ENCODE measurements around the gene POU5F1.

Gene POU5F1

GRCh38 chr6:31120151-31120915 is 50.1 kb downstream of the POU5F1 start, which contains the start of gene CDSN:
CDSN (minus strand) TSS chr6:31120446; CDS start chr6:31120419, 27 bp downstream.
- in situ Hi-C loops (cut with HindIII; ENCODE audit: low pct_unique_long_range_greater_than_20kb, low sequenced_read_pairs) = no loop called here
- DNase-seq (ENCODE audit: low read depth in 1 of 2, low spot score in 1 of 2) = no peak
- TF ChIP-seq JUND (IDR thresholded peaks at IDR 0.05; ENCODE audit: low read depth) = no peak

- no peak for DNase-seq (ENCODE audit: low read depth in 1 of 2, low spot score in 1 of 2)
- no peak for TF ChIP-seq JUND (IDR thresholded peaks at IDR 0.05; ENCODE audit: low read depth)
- in situ Hi-C loops (cut with HindIII; ENCODE audit: low pct_unique_long_range_greater_than_20kb, low sequenced_read_pairs) = no loop called here
Measured at GRCh38 chr6:31118178-31118577, 52.3 kb downstream of the POU5F1 start.

- in situ Hi-C loops (cut with HindIII; ENCODE audit: low pct_unique_long_range_greater_than_20kb, low sequenced_read_pairs) = no loop called here
- no peak for DNase-seq (ENCODE audit: low read depth in 1 of 2, low spot score in 1 of 2)
- no peak for TF ChIP-seq JUND (IDR thresholded peaks at IDR 0.05; ENCODE audit: low read depth)
Measured at GRCh38 chr6:31116661-31117385, 53.7 kb downstream of the POU5F1 start.

- no peak for DNase-seq (ENCODE audit: low read depth in 1 of 2, low spot score in 1 of 2)
- in situ Hi-C loops (cut with HindIII; ENCODE audit: low pct_unique_long_range_greater_than_20kb, low sequenced_read_pairs) = no loop called here
- no peak for TF ChIP-seq JUND (IDR thresholded peaks at IDR 0.05; ENCODE audit: low read depth)
Measured at GRCh38 chr6:31115941-31116560, 54.4 kb downstream of the POU5F1 start.

- DNase-seq (ENCODE audit: low read depth in 1 of 2, low spot score in 1 of 2) = peak in 1 of 2 experiments; percentile 85
- no peak for TF ChIP-seq JUND (IDR thresholded peaks at IDR 0.05; ENCODE audit: low read depth)
- in situ Hi-C loops (cut with HindIII; ENCODE audit: low pct_unique_long_range_greater_than_20kb, low sequenced_read_pairs) = no loop called here
Measured at GRCh38 chr6:31114970-31115849, 55.3 kb downstream of the POU5F1 start.

GRCh38 chr6:31114541-31114878 is 56.0 kb downstream of the POU5F1 start, which contains the start of gene PSORS1C1:
PSORS1C1 (plus strand) TSS chr6:31114800; CDS start chr6:31129633, 14,833 bp downstream.
- TF ChIP-seq JUND (IDR thresholded peaks at IDR 0.05; ENCODE audit: low read depth) = no peak
- in situ Hi-C loops (cut with HindIII; ENCODE audit: low pct_unique_long_range_greater_than_20kb, low sequenced_read_pairs) = no loop called here
- DNase-seq (ENCODE audit: low read depth in 1 of 2, low spot score in 1 of 2) = peak in 1 of 2 experiments; percentile 66
